NCI-H69 (cell line): Measurements from ENCODE around the gene DOK3.

Experiments
- DNase-seq: peaks from one replicate; lab custom pipeline; 2025; lab: John Stamatoyannopoulos, UW

Gene DOK3, protein sequence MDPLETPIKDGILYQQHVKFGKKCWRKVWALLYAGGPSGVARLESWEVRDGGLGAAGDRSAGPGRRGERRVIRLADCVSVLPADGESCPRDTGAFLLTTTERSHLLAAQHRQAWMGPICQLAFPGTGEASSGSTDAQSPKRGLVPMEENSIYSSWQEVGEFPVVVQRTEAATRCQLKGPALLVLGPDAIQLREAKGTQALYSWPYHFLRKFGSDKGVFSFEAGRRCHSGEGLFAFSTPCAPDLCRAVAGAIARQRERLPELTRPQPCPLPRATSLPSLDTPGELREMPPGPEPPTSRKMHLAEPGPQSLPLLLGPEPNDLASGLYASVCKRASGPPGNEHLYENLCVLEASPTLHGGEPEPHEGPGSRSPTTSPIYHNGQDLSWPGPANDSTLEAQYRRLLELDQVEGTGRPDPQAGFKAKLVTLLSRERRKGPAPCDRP

DNA sequence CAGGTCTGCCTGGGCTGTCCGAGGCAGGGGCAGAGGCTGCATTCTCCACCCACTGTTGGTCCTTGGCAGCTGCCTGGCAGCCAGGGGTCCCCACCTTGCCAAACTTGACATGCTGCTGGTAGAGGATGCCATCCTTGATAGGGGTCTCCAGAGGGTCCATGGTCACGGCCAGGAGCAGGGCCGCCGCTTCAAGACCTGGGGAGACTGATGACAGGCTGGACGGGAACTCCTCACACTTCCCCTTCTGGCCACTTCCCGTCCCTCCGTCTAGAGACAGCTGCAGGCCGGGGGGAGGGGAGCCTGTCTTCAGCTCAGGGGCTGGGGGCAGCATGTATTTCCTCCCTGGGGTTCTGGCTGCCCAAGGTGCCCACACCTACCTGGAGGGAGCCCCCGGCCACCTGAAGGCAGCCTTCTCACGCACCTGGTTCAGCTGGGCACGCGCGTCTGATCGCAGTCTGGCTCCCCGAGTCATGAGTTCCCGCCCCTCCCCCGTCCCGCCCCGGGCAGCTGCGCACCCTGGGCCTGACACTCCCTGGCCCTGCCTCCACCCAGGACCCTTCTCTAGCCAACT is at the start of gene DOK3:
TSS of gene DOK3 (minus strand) at position 446 of the 571 bp plus-strand sequence. CDS start at position 160, 286 bp downstream.
- DNase-seq = no peak

DNA sequence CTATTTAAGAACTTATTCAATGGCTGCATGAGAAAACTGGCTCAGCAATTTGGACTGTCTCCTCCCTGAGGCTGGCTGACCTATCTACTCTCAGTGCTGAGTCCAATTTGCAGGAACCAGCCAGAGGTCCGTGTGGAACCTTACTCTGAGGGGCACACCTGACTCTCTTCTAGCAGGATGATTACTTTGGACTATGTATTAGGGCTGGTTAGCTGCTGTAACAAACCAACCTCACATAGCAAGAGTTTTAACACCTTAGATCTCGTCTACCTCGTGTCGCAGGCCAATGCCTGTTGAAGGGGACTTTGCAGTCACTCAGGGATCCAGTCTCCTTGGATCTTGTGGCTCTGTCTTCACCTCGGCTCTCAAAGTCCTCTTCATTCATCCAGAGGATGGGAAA is 48.2 kb upstream of the DOK3 start:
- no peak for DNase-seq

DNA sequence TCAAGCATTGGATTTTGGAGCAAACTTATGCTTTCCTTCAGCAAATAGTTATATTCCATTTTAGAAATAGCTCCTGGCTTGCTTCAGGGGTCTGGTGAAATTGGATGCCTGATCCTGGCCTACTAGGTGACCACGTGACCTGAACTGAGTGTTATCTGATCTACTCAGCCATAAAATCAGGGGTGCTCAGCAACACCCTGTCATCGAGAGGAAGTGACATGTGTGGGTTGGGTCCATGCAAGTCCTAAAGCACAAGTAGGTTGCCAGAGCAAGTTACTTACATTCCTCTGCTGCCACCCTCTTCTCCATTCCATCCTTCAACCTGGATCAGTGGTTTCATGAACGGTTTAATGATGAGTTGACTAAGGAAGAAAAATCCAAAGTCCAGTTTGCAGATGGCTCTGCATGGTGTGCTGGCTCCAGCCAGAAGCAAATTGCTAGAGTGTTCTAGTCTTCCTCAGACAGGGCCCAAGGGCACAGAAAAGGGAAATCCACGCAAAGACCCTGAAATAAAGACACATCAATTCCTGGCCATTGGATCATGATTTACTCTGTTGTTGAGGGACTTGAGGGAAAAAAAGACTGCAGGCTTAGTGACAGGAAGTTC is 47.5 kb upstream of the DOK3 start:
- no peak for DNase-seq

DNA sequence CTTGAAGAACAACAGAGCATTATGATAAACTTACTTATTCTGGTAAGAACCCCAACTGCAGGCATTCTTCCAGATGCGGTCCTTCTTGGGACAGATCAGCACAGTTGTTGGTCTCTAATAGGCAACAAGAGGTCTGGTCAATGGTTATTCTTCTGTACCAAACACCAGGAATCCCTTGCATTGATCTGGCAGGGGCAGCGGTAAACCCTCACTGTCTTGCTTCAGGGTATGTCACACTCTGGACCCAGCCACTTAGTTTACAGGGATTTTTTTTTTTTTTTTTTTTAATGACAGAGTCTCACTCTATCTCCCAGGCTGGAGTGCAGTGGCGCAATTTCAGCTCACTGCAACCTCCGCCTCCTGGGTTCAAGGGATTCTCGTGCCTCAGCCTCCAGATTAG is 46.0 kb upstream of the DOK3 start:
- DNase-seq = no peak

DNA sequence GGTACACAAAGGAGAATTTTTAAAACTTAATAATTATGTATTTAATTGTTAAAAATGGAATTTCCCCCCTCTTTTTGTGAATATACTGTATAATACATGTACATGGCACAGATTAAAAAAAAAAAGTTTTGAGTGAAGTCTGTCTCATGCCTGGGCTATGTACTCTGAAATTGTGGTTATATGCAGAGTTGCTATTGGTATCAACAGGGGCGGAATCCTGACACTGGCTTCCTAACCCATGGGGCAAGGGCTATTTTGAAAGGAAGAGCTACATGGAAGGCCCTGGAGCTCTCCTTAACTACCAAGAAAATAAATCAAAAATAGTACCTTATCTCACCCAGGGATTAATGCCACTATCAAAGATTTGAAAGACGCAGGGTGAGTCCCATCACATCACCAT is 45.6 kb upstream of the DOK3 start:
- no peak for DNase-seq

DNA sequence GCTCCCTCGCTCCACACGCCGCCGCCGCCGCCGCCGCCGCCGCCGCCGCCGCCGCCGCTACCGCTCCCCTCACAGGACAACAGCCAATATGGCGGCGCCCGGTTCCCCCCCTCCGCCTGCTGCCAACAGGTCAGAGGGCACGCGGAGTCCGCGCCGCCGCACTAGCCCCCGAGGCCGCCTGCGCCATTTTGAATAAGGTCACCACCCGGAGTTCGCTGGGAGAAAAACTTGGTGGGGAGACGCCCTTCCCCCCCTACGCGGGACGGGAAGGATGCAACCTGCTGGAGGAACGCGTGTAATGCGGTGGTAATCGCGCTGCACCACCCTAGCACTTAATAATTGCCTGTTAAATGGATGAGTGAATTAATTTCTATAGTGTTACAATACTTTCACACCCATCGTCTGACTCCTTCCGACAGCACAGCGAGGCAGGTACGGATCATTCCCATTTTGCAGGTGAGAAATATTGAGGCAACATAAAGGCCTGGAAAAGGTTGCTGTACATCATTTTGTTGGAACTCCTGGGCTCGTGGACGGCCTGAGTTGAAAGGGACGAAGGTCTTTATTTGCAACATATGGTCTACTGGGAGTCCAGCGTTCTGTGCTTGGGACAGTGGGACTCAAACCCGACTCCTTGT is 45.0 kb upstream of the DOK3 start, which contains the start of gene FAM193B:
TSS of gene FAM193B (minus strand) at position 90 of the 638 bp plus-strand sequence. CDS start 105 bp downstream, outside the sequence.
- DNase-seq = peak; percentile 97

DNA sequence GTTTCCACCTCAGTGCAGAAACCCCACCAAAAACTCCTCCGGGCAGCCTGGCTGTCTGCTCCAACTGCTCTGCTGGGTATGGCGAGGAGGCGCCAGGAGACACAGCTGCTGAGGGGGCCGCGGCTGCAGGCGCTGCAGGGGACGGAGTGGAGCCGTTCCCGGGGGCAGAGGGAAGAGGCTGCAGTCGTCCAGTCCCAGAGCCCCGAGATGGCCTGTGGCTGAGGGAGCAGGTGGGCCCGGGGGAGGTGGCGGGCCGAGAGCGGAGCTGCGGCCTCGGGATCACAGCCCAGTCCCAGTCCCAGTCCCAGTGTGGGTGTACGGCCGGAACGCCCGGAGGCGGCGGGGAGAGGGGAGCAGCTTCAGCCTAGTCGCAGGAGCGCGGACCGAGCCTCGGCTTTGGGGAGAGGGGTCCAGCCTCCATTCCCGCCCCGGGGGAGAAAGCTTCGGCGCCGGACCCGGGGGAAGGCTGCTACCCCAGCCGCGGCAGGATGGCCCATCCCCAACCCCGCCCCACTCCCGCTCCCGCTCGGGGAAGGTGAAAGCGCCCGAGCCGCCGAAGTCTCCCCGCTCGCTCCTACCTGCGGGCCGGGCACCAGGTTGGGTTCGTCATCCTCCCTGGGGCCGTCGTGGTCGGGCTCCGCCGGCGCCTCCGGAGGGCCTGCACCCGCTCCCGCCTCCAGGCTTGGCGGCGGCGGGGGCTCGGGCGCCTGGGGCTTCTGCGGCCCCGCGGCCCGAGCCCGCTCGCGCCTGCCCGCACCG is 44.2 kb upstream of the DOK3 start:
- peak; percentile 65 for DNase-seq

DNA sequence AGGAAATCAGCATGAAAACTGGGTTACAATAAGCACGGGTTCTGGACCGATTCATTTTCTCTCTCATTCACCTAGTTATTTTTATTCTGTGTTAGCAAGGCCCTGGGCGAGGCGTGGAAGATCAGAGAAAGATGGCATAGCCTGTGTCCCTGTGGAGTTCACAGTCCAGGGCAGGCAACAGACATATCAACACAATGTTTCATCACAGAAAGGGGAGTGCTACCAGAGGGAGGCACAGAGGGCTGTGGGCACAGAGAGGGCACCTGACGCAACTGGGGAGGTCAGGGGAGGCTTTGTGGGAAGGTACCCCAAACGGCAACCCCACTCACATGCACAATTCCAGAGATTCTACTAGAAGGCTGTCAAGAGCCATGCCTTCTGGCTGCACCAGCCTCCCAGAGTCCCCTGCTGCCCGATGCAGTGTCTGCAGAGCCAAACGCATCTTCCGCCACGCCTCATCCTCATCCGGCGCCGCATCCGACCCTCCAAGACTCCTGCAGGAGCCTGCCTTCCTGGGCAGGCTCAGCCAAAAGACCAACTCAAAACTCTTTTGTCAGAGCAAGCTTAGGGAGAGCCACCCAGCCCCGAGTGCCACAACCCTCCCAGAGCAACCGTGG is 43.3 kb upstream of the DOK3 start:
- DNase-seq = no peak

DNA sequence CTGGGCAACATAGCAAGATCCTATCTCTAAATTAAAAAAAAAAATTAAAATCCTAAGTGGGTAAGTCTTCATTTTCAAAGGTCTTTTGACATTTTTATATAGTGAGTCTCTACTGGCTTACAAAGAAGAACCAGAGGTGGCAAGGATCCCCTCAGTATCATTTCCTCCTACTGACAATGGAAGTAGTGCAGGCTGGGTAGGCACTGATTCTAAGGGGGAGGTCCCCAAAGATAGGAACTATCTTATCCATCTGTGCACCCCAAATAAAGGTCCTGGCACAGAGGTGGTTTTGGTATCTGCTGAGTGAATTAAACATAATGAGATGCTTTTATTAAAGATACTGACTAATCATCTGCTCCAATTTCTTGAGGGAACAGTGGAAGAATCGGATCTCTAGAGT is 40.5 kb upstream of the DOK3 start:
- DNase-seq = no peak

DNA sequence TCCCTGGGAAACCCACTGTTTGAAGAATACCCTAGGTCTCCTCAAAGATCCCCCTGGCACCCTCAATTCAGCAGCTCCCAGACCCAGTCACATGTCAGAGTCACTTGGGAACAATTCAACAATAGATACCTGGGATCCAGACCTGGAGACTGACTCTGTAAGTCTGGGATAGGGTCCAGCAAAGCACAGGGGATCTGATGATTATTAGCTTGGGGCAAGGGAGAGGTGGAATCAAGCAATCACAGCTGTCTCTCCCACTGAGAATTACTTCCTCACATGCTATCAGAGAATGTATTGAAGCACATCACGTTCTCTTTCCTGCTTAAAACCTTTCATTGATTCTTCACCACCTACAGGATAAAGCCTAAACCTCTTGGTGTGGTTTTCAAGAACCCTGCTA is 38.9 kb upstream of the DOK3 start:
- DNase-seq = peak; percentile 80

DNA sequence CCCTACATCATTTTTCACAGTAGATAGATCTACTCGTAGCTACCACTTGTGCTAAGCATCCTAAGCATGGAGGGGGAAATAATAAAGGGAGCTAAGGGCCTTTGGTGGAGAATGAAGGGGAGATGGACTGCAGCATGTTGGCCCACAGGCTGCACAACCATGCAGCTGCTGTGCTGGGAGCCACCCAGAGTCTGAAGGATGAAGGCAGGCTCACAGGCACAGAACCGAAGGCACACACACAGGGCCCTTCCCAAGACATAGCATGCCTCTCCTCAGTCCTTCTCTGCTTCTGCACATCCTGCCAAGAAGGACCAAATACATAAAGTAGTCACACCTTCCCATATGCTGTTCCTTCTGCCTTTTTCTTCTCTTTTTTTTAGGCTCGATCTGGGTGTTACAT is 38.1 kb upstream of the DOK3 start:
- DNase-seq = no peak

DNA sequence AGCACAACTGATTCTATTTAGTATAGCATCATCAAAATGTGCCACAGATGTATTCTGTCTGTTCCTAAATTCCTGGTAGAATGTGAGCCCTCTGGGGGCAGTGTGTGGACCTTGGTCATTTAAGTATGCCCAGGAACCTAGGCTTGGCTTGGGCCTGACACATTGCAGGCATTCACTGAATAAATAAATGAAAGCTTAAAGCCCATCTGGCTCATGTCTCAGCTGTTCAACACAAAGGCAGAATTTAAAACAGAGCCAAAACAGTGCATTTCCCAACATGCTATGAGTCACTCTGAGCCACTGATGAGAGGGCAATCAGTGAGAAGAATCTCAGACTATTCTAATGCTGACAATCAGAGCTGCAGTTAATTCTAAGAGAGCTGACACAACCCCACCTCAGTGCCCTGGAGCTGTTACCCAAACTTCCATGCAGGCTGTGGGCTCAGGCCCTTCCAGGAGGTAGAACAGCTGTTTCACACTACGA is 36.7 kb upstream of the DOK3 start:
- DNase-seq = peak; percentile 79

DNA sequence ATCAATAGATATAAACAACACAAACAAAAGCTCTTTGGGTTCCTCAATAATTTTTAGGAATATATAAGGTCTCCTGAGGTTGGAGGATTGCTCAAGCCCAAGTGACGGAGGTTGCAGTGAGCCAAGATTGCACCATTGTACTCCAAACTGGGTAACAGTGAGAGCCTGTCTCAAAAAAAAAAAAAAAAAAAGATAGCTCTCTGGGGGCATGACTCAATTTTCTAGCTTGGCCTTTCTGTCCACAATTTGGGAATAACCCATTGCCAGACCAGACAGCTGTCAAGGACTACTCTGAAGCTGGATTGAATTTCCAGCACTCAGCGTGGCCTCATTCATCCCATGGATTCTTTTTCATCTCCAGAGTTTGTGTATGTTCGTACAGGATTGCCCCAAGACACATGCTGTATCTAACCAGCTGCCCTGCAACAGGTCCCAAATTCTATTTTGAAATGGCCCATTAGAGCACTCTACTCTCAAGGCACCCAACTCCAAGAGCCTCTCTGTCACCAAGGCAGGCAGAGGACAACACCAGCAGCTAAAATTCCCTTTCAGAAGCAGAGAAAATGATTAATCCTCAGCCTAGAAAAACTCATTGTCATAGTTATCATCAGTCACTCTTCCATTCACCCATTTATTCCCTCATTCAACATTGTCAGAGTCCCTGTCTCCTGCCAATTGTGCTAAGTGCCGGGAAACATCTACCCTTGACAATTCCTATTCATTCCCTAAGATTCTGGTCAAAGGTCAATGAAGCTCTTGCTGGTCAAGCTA is 36.0 kb upstream of the DOK3 start:
- DNase-seq = peak; percentile 61

DNA sequence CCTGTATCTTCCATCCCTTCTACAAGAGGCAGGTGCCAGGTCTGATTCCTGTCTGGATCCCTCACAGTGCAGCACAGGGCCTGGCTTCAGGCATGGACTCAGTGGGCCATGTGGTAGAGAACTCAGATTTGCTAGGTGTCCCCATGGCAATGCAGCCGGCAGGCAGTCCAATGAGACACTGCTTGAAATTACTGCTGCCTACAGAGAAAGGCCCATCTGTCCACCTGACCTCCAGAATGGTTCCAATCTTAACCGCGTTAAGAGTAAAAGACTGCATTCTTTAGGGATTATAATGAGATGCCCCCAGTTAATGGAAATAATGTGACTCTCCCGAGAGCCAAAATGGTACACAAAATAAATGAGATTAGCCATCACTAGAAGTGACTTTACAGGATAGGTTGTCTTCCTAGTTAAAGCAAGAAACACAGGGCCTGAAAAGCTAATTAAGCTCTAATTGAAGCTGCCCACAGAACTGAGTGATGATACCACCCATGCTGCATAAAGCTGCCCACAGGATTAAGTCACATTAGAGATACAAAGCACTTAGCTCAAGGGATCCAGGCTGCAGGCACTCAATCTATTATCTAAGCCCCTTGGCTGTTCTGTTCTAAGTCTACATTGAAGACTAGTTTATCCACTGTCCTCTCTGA is 33.3 kb upstream of the DOK3 start:
- peak; percentile 53 for DNase-seq

DNA sequence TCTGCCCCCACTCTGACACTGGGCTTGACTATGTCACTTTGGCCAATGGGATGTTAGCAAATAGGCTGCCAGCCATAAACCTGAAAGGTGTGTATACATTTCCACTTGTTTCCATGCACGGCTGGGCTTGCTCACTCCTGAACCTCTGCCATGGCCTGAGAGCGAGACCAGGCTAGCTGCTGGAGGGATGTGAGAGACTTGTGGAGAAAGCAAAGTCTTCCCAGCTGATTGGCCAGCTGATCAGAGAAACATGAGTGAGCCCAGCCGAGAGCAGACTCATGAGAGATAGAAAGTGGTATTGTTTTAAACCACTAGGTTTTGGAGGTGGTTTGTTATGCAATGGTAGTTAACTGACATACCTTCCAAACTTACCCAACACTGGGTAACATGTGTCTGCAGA is 30.8 kb upstream of the DOK3 start:
- no peak for DNase-seq

DNA sequence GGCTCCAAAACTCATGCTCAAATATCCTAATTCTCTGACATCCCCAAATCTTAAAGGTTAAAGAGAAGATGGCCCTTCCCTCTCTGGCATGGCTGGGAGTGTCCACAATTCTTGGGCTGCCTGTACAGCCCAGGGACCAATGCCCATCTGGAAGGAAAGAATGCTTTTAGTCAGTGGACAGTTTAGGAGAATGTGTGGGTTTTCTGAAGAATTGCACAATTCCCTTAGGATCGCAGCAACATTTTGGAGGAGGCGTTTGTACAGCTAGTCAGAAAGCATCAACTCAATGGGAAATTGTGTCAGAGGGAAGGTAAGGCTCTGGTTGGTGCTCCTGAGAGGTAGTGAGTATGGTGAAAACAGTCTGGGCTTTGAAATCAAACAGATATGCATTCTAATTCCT is 29.8 kb upstream of the DOK3 start:
- no peak for DNase-seq

DNA sequence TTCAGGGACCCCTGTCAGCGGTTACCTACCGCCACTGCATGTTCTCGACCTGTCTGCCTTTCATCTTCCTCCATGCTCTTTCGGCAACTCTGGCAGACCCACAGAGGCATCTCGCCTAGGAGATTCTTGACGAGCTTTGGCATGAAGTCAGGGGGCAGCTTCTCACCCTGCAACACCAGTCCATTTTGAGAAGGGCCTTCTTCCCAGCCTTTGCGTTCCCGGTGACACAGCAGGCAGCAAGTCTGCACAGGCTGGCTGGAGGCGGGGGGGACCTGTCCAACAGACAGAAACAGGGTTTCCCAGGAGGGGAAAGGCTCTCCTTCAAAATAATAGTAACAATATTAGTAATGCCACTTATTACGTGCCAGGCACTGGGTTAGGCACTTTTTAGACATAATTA is 29.2 kb upstream of the DOK3 start:
- no peak for DNase-seq

DNA sequence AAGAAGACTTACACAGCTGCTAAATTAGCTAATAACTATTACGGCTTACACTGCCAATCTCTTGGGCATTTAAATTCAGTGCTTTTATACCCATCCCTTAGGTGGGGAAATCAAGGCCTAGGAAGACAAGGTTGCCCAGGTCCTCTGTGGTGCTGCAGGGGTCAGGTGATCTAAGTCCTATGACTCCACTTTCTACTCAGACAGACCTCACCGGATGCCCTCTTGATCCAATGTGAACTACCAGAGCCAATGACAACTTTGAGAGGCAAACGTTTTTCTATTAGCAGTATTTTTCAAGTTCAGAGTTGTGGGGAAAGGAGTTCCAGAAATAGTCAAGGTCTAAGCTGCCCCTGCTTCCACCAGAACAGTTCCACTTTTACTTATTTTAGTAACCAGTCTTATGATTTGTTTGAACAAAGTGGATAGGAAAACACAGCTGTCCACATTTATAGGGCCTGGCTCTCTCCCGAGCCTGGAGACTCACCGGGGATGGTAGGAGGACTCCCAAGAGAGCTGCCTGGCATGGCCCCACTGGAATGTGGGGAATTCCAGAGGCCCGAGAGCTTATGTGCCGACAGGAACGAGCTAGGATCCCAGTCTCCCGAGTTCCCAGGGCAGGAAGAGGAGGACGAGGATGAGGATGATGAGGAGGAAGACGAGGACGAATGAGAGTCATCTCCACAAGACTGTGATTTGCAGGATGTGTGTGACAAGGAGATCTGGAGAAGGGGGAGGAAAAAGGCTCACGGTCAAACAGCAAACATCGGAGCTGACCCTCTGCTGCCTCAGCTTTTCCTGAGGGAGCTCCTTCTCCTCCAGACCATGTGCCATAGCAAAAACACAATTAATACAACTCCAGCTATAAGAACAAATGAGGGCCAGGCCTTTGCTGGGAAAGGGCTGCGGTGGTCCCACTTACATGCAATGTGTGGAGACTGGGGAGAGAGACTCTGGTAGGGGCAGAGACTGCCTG is 28.0 kb upstream of the DOK3 start:
- no peak for DNase-seq

DNA sequence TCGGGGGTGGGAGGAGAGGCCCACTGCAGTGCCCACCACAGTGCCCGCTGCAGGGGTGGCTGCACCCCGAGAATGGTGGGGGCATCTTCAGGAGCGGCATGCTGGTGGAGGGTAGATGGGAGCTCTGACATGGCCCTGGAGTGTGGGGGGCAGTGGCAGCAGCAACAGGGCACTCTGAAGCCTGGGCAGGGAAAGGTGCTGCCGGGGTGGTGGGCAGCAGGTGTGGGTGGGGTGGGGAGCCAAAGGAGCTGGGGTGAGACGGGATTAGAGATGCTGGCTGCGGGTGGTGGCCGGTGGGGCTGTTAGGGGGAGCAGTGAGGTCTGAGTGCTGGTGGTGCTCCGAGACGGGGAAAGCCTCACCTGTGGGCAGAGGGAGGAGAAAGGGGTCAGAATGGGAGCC is 26.8 kb upstream of the DOK3 start:
- DNase-seq = no peak
